Superior temporal gyrus (tissue), 1 donor: ENCODE results near the gene PCDH9.

Source experiments
- DNase-seq: peaks from one replicate; pipeline ENCODE4 v3.0.0-alpha.2; 2016; ENCODE audit errors: extremely low spot score

The PCDH9 gene

GRCh38 chr13:66469745-66470144, 760.4 kb downstream of the PCDH9 start:
- DNase-seq: no peak

- DNase-seq: no peak
These were observed 761.5 kb downstream of the PCDH9 start for GRCh38 chr13:66468656-66469055.

- DNase-seq: no peak
These were observed 767.9 kb downstream of the PCDH9 start for GRCh38 chr13:66462187-66462586.

GRCh38 chr13:66461021-66461420, 769.1 kb downstream of the PCDH9 start:
- DNase-seq: no peak

- DNase-seq: no peak
These were observed 770.5 kb downstream of the PCDH9 start for GRCh38 chr13:66459634-66460033.

- DNase-seq: no peak
These were observed 771.0 kb downstream of the PCDH9 start for GRCh38 chr13:66459143-66459542.

GRCh38 chr13:66446413-66446812, 783.7 kb downstream of the PCDH9 start:
- no peak for DNase-seq

- no peak for DNase-seq
These were observed 786.2 kb downstream of the PCDH9 start for GRCh38 chr13:66443926-66444325.

- no peak for DNase-seq
These were observed 789.2 kb downstream of the PCDH9 start for GRCh38 chr13:66440938-66441337.

GRCh38 chr13:66430728-66431127, 799.4 kb downstream of the PCDH9 start:
- no peak for DNase-seq

GRCh38 chr13:66430269-66430668, 799.9 kb downstream of the PCDH9 start:
- no peak for DNase-seq

- no peak for DNase-seq
These were observed 801.0 kb downstream of the PCDH9 start for GRCh38 chr13:66429156-66429555.

GRCh38 chr13:66427458-66427861, 802.7 kb downstream of the PCDH9 start:
- DNase-seq: no peak

GRCh38 chr13:66425741-66426140, 804.4 kb downstream of the PCDH9 start:
- DNase-seq: no peak

GRCh38 chr13:66424422-66424821, 805.7 kb downstream of the PCDH9 start:
- DNase-seq: no peak

GRCh38 chr13:66415444-66415843, 814.7 kb downstream of the PCDH9 start:
- no peak for DNase-seq

- no peak for DNase-seq
These were observed 815.9 kb downstream of the PCDH9 start for GRCh38 chr13:66414066-66414800.

- peak; percentile 54 for DNase-seq
These were observed 819.8 kb downstream of the PCDH9 start for GRCh38 chr13:66410314-66410713.

GRCh38 chr13:66409542-66409941, 820.6 kb downstream of the PCDH9 start:
- no peak for DNase-seq

GRCh38 chr13:66407128-66407527, 823.0 kb downstream of the PCDH9 start:
- peak; percentile 62 for DNase-seq

GRCh38 chr13:66405908-66406802, 824.0 kb downstream of the PCDH9 start:
- DNase-seq: peak; percentile 53

GRCh38 chr13:66402546-66402945, 827.6 kb downstream of the PCDH9 start:
- DNase-seq: no peak

- DNase-seq: no peak
These were observed 828.1 kb downstream of the PCDH9 start for GRCh38 chr13:66402066-66402465.
